Measurements from ENCODE around the gene DENND10.

DNA sequence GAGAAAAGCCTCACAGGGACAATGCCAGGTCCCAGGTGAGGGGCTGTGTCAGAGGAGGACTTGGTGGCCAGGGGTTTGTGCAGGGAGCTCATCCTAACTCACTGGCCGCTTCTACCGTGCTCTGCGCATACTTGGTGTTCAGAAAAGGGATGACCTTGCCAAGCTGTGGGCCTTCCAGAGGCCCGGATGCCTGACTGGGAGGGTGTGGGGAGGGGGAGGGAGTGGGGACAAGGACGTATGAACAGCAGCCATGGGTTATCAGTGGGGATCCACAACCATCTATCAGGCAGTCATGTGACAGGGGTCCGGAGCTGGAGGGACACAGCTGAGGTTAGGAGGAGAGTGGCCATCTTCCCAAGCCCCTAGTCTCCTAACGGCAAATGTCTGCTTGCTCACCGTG is 55.4 kb downstream of the DENND10 start:
- TF ChIP-seq POLR2A (IDR thresholded peaks at IDR 0.05; ENCODE audit: low read length) (no peak), GATA1 (IDR thresholded peaks at IDR 0.05; ENCODE audit: low read depth, low read length) (no peak)
